Neural cell (in vitro differentiated cells): ENCODE data around the gene RGS7BP. TPM values are rescaled to one million over a fixed set of nuclear protein-coding genes. Genes with fewer than 3 reads are reported as not detected.

ENCODE experiments used
- H2AFZ ChIP-seq: fragments of 200-600, 300-800 bp; sonication (generic), shearing (Covaris generic); 2 replicates; pipeline ENCODE4 v1.6.0; 2014; ENCODE audit warnings: low read depth, mild to moderate bottlenecking, antibody characterized with exemption, low read length, moderate library complexity
- H3F3A ChIP-seq: fragments of 200-600 bp; shearing (Covaris generic); 2 replicates; pipeline ENCODE4 v1.6.1; 2016; ENCODE audit warnings: mild to moderate bottlenecking, moderate library complexity, mixed read lengths, antibody characterized with exemption, low read length; ENCODE audit not compliant: insufficient read depth, poor library complexity, severe bottlenecking
- H3K27ac ChIP-seq: fragments of 200-600, 300-800 bp; sonication (generic), shearing (Covaris generic); 2 replicates; pipeline ENCODE4 v1.5.1; 2014; ENCODE audit warnings: mild to moderate bottlenecking, low read length, moderate library complexity
- H3K27me3 ChIP-seq: fragments of 300-800, 200-600 bp; sonication (generic), shearing (Covaris generic); 2 replicates; pipeline ENCODE4 v1.6.0; 2014; ENCODE audit warnings: mild to moderate bottlenecking, low read depth, low read length, moderate library complexity; ENCODE audit not compliant: insufficient read depth
- H3K36me3 ChIP-seq: fragments of 300-800, 200-600 bp; sonication (generic), shearing (Covaris generic); 2 replicates; pipeline ENCODE4 v1.5.1; 2014; ENCODE audit warnings: mild to moderate bottlenecking, antibody characterized with exemption, low read length, moderate library complexity; ENCODE audit not compliant: insufficient read depth
- H3K4me2 ChIP-seq: fragments of 300-800, 200-600 bp; sonication (generic), shearing (Covaris generic); 2 replicates; pipeline ENCODE4 v1.6.0; 2014; ENCODE audit warnings: mild to moderate bottlenecking, low read length
- H3K4me3 ChIP-seq: fragments of 300-800, 200-600 bp; sonication (generic), shearing (Covaris generic); 2 replicates; pipeline ENCODE4 v1.5.1; 2014; ENCODE audit warnings: mild to moderate bottlenecking, low read length, moderate library complexity
- H3K79me2 ChIP-seq: fragments of 200-600 bp; shearing (Covaris generic); replicated peaks from 2 replicates; pipeline ENCODE4 v1.6.0; 2014; ENCODE audit warnings: mild to moderate bottlenecking, low read length, moderate library complexity; ENCODE audit not compliant: insufficient read depth
- H3K9ac ChIP-seq: fragments of 300-800, 200-600 bp; sonication (generic), shearing (Covaris generic); 2 replicates; pipeline ENCODE4 v1.6.1; 2016; ENCODE audit warnings: mild to moderate bottlenecking, low read length, mixed read lengths
- H3K9me2 ChIP-seq: fragments of 200-600 bp; shearing (Covaris generic); 2 replicates; pipeline ENCODE4 v1.6.1; 2016; ENCODE audit warnings: mild to moderate bottlenecking, low read length, mixed read lengths; ENCODE audit not compliant: insufficient read depth
- H3K9me3 ChIP-seq: fragments of 200-600, 300-800 bp; sonication (generic), shearing (Covaris generic); 2 replicates; pipeline ENCODE4 v1.6.1; 2016; ENCODE audit warnings: mild to moderate bottlenecking, mixed run types, low read length, moderate library complexity, mixed read lengths
- H4K20me1 ChIP-seq: fragments of 200-600 bp; shearing (Covaris generic); 2 replicates; pipeline ENCODE4 v1.6.1; 2016; ENCODE audit warnings: mild to moderate bottlenecking, mixed run types; ENCODE audit not compliant: insufficient read depth
- EP300 ChIP-seq: fragments of 450-650 bp; conservative IDR thresholded peaks from 2 replicates; pipeline ENCODE4 v1.6.1; 2014; ENCODE audit warnings: antibody characterized with exemption, mild to moderate bottlenecking, moderate library complexity; ENCODE audit not compliant: poor library complexity, severe bottlenecking
- EZH2 ChIP-seq: fragments of 200-600, 300-800 bp; shearing (Covaris generic), sonication (generic); IDR thresholded peaks from 2 replicates; pipeline ENCODE4 v1.6.1; 2014; ENCODE audit warnings: antibody characterized with exemption, low read length, borderline replicate concordance, mild to moderate bottlenecking; ENCODE audit not compliant: insufficient read depth, poor library complexity, severe bottlenecking
- MXI1 ChIP-seq: fragments of 450-650 bp; conservative IDR thresholded peaks from 2 replicates; pipeline ENCODE4 v1.6.1; 2014; ENCODE audit warnings: antibody characterized with exemption, mild to moderate bottlenecking; ENCODE audit not compliant: poor library complexity, severe bottlenecking
- POLR2AphosphoS5 ChIP-seq: IDR thresholded peaks from 2 replicates; pipeline ENCODE4 v1.6.1; 2012
- RAD21 ChIP-seq: fragments of 450-650 bp; conservative IDR thresholded peaks from 2 replicates; pipeline ENCODE4 v1.6.1; 2014; ENCODE audit warnings: antibody characterized with exemption, mild to moderate bottlenecking, moderate library complexity
- REST ChIP-seq: IDR thresholded peaks from 2 replicates; pipeline ENCODE4 v1.6.1; 2012; ENCODE audit warnings: borderline replicate concordance
- SMC3 ChIP-seq: fragments of 450-650 bp; conservative IDR thresholded peaks from 2 replicates; pipeline ENCODE4 v1.6.1; 2014; ENCODE audit warnings: antibody characterized with exemption, mild to moderate bottlenecking, moderate library complexity; ENCODE audit not compliant: poor library complexity
- TAF1 ChIP-seq: IDR thresholded peaks from 2 replicates; pipeline ENCODE4 v1.6.1; 2012; ENCODE audit warnings: low read depth
- polyA plus RNA-seq: library from polyadenylated mRNA; depleted of rRNA; stranded (reverse); fragments of >200 nt; gene quantifications from 2 replicates; pipeline ENCODE4 v1.2.3, GENCODE V29; 2014
- TF ChIP-seq, protein P1 (sequence below): fragments of 450-650 bp; IDR thresholded peaks from 2 replicates; pipeline ENCODE4 v1.5.1; 2014; ENCODE audit warnings: antibody characterized with exemption, mild to moderate bottlenecking, moderate library complexity; ENCODE audit not compliant: poor library complexity, severe bottlenecking

The RGS7BP gene
- polyA plus RNA-seq, 1 donor from 2014 or later = 9.5 TPM

DNA sequence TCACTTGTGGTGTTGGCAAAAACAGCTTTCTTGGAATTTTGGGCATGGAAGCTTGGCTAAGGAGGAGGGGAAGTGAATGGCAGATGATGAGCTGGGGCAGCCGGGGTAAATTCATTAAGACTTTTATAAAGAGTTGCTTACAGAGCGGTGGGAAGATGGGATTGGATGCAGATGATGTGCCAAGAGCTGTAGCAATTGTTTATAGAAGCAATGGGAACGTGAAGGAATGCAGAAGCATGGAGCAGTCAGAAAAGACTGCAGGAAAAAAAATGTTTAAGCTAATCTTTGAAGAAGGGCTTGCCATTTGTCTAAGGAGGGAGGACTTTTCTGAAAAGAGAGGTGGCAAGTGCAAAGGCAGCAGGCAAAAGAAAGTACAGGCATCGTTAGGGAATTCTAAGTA lies 97.9 kb downstream of the RGS7BP start:
- no peaks in the 10 kb centered on the region for H3K36me3 ChIP-seq
- no peak overlapping the region for H3K4me2 ChIP-seq
- no peaks in the 10 kb centered on the region for H3K9me3 ChIP-seq
- H3K9me2 ChIP-seq = no peaks in the 10 kb centered on the region
- no peaks in the 10 kb centered on the region for H4K20me1 ChIP-seq
- no peak overlapping the region for H3K27ac ChIP-seq
- H2AFZ ChIP-seq = no peak overlapping the region
- H3K79me2 ChIP-seq = no peaks in the 10 kb centered on the region
- no peaks in the 10 kb centered on the region for H3K27me3 ChIP-seq
- no peak overlapping the region for H3K9ac ChIP-seq
- no peaks in the 10 kb centered on the region for H3F3A ChIP-seq
- no peak overlapping the region for H3K4me3 ChIP-seq
- TF ChIP-seq EP300 = no peak
- no peak for TF ChIP-seq RAD21
- TF ChIP-seq REST = no peak
- TF ChIP-seq, protein P1, sequence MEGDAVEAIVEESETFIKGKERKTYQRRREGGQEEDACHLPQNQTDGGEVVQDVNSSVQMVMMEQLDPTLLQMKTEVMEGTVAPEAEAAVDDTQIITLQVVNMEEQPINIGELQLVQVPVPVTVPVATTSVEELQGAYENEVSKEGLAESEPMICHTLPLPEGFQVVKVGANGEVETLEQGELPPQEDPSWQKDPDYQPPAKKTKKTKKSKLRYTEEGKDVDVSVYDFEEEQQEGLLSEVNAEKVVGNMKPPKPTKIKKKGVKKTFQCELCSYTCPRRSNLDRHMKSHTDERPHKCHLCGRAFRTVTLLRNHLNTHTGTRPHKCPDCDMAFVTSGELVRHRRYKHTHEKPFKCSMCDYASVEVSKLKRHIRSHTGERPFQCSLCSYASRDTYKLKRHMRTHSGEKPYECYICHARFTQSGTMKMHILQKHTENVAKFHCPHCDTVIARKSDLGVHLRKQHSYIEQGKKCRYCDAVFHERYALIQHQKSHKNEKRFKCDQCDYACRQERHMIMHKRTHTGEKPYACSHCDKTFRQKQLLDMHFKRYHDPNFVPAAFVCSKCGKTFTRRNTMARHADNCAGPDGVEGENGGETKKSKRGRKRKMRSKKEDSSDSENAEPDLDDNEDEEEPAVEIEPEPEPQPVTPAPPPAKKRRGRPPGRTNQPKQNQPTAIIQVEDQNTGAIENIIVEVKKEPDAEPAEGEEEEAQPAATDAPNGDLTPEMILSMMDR = no peak
- TF ChIP-seq POLR2AphosphoS5 = no peak
- TF ChIP-seq SMC3 = no peak
- TF ChIP-seq MXI1 = no peak
- TF ChIP-seq TAF1 = no peak
- no peak for TF ChIP-seq EZH2

GRCh38 chr5:64606926-64607325 lies 101.1 kb downstream of the RGS7BP start:
- Histone ChIP-seq H3K9me3 (no peaks in the 10 kb centered on the region), H3F3A (no peaks in the 10 kb centered on the region), H3K9ac (no peak overlapping the region), H3K27me3 (no peaks in the 10 kb centered on the region), H3K4me3 (no peak overlapping the region), H2AFZ (no peak overlapping the region), H3K27ac (no peak overlapping the region), H4K20me1 (no peaks in the 10 kb centered on the region), H3K79me2 (no peaks in the 10 kb centered on the region), H3K36me3 (no peaks in the 10 kb centered on the region), H3K9me2 (no peaks in the 10 kb centered on the region), H3K4me2 (no peak overlapping the region)
- TF ChIP-seq, protein P1 = no peak
